CD1c-positive myeloid dendritic cell (primary cell): ENCODE data around the gene IL3.
A peak's percentile ranks its signal among the peaks of the same experiment; 100 is the strongest.

Experiments used
- DNase-seq: peaks from one replicate; pipeline ENCODE4 v3.0.0-alpha.2; 2016; ENCODE audit errors: extremely low spot score

The IL3 gene

DNA sequence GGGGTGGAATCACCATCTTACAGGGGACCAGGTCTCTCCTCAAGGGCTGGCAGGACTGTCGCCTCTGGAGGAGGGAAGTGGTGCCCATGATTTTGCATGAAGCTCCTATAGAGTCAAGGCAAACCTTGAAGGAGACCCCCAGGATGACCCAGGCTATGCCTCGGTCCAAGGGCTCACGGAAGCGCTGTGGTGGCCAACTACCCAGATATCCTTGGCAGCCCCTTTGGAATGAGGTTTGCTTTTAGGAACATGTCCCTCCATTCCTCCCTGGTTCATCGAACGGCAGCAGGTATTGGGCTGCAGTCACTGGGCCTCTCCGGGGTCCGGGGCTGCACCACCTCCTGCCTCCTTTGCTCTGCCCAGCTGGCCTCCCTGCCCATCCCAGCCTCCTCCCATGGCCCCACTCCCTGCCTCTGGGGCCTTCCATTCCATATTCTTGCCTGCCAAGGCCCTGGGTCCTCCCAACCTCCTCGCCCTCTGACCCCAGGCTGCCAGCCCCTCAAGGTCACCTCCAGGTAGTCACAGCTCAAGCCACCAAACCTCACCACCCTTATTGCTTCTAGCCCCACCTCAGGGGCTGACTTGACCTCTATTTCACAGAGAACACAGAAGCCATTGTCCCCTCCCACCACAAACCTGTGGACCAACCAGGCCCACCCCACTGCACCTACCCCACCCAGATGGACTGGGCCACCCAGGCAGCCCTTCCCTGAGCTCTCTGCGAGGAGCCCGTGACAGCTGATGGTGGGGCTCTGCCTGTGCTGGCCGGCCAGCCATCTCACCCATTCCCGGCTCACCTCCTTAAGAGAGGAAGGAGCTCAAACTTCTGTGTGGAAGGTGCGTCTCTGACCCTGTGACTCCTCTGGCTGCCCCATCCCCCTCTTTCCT is 3.6 kb upstream of the IL3 start:
- no peak for DNase-seq

DNA sequence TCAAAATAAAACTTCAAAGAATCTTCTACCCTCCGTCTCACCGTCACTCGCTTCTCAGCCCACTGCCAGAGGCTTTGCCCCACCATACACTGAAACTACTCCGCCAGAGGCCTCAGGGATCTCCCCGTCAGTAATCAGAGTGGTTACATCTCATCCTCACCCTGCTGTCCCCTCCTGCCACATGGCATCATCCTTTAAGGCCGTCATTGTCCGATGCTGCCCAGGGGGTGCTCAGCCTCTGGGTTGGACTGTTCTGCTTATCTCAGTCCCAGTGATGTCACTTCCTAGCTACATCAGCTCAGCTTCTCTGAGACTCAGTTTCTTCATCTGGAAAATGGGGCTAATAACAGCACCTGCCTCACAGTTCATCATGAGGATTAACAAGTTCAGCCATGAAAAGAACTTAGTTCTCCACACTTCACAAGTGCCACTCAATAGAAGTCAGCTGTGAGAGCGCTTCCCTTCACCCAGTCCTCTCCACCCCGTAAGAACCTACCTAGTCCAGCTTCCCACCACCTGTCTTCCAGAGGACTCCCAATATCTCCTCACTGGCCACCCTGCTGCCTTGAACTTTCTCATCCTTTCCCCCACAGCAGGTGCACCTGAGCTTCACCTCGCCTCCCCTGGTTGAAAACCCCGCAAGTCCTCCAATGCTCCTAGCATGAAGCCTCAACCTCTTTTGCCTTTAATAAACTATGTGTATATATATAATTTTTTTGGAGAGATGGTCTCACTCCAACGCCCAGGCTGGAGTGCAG is 2.8 kb upstream of the IL3 start:
- DNase-seq: no peak

DNA sequence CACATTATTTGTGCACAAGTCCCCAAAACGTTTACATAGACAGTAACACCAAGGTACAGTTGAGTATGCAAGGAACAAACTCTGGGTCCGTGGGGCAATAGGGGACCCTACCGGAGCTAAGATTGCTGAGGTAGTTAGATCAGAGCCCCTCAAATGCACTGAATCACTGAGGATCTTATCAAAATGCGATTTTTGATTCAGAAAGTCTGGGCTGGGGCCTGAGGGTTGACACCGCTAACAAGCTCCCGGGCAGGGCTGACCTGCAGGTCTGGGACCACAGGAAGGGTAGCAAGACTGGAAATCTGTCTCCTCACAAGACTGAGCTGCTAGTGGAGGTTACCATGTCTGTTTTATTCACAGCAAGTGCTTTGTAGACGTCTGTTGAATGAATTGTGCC is 1.8 kb upstream of the IL3 start:
- no peak for DNase-seq

DNA sequence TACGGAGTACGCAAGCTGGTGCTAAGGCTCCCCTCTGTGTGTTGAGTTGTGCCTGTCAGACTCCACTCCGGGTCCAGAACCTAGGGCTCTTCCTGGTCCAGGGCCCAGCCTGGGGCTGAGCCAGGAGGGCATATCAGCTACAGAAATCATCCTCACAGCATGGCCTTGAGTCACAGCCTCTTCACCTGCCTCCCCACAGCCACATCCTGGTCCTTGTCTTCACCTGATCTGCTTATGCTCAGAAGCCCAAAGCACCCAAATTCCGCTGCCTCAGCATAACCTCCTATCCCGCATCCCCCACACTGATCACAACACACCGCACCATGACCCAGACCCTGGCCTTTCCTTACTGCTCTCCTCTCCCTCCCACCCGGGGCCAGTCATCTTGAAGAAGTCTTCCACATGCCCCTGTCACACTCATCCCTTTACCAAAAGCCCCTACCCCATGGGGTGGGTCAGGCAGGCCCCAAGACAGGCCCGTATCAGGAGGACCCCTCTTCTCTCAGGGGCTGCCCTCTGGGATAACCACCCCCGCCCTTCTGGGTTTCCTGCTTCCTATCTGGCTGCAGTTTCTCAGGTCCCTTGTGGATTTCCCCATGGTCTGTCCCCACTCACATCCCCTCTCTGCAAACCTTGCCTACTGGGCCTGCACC is 1.3 kb upstream of the IL3 start:
- no peak for DNase-seq

DNA sequence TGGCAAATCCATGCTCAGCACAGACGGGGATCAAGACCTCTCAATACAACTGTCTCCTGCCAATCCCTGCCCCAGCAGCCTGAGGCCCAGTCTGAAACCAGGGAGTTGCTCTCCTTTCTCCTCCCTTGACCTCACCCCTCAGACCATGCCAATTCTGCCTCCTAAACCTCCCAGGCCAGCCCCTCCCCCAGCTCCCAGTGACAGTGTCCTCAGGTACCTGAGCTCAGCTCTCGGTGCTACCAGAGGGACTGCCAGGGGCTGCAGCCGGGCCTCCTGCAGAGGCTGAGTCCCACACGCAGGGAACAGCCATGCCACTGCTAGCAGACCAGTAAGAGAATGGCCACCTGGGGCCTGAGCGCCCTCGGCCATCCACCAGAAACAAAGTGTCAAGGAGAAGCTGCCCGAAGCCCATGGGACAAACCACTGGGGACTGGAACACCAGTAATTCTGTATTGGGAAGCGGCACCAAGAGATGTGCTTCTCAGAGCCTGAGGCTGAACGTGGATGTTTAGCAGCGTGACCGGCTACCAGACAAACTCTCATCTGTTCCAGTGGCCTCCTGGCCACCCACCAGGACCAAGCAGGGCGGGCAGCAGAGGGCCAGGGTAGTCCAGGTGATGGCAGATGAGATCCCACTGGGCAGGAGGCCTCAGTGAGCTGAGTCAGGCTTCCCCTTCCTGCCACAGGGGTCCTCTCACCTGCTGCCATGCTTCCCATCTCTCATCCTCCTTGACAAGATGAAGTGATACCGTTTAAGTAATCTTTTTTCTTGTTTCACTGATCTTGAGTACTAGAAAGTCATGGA is 557 bp upstream of the IL3 start:
- no peak for DNase-seq

DNA sequence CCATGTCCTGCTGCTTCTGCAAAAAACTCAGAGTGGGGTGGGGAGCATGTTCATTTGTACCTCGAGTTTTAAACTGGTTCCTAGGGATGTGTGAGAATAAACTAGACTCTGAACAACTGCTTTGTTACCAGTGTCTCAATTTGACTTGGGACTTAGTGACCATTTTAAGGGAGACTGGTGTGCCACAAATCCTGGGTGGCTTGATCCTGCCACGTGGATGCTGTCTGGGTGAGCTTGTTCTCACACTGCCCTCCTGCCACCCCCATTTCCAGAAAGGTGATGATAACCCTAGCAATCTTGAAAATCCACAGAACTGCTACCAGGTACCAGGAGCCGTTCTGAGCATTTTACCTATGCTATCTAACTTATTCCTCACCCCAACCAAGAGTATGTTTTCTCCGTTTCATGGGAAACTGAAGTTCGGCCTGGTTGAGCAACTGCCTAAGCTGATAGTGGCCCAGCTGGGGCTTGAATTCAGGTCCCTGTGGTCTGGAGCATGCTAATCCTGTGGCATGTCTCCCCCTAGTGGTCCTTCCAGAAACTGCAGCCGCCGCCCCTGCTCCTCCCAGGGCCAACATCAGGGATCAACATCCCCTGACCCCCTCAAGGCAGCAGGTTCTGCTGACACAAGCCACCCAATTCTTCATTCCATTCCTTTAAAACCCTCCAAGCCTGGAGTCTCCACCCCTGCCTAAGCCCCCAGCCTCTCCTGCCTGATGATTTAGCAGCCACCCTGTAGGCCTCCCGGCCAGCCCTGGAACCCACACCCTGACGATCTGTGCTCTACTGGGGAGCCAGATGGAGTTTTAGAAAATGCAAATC is 2.8 kb downstream of the IL3 start:
- peak; percentile 71 for DNase-seq

DNA sequence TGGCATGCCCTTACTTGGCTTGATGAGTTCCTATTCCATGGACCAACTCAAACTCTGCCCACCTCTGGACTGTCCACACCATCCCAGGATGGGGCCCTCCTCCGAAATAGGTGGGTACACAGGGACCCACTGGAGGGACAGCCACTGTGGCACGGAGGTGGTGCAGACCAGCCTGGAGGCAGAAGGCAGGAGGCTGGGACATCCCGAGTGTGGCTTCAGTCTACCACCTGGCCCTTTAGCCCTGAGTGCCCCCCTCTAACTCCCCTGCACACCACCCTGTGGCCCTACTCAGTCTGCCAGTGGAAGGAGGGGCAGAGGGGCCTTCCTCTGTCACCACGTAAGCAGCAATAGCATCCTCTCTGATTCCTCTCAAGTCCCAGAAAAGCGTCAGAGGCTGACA is 3.7 kb downstream of the IL3 start:
- no peak for DNase-seq

DNA sequence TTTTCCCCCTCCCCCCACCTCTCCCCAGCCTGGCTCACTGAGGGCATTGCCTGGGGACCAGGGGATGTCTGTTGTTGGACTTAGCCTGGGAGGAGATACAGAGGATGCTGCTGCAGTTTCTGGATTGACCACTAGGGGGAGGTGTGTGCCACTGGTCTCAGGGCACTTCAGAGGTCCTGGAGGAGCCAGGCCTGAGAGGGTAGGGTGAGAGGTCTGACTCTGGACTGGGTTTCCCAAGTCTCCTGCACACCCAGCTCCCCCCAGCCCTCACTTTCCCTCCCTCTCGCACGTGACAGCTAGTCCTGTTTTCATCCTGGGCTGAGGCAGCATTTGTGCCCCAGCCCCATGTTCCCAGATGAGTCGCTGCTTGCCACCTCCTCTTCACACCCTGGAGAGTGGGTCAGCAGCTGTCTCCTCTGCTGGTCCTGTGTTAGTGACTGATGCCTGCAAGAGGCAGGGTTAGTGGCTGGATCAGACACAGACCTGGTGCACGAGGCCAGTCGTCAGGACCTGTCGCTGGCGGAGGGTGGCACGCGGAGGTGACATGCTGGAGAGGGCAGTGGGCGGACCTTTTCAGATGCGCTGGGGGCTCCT is 4.4 kb downstream of the IL3 start:
- DNase-seq: peak; percentile 82

DNA sequence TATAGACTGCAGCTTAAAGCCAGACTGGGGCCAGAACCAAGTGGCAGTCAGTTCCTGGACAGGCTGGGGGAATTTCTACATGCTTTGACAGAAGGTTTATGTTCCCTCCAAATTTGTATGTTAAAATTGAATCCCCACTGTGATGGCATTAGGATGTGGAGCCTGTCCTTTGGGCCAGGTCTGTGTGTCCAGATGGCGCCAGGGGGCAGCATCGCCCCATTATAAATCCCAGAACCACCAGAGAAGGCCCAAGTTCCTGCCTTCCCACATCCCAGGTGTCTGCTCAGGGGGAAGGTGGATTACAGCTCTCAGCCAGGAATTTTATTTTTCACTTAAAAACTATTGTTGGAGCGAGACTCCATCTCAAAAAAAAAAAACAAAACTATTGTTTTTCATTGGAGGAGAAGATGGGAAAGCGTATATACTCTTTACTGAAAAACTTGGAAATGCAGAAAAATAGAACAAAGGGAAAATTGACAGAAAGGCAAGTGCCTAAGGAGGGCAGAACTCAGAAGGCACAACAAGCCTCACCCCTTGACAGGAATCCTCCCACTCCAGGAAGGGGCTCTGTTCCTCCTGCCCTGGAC is 5.0 kb downstream of the IL3 start:
- DNase-seq: peak; percentile 51

DNA sequence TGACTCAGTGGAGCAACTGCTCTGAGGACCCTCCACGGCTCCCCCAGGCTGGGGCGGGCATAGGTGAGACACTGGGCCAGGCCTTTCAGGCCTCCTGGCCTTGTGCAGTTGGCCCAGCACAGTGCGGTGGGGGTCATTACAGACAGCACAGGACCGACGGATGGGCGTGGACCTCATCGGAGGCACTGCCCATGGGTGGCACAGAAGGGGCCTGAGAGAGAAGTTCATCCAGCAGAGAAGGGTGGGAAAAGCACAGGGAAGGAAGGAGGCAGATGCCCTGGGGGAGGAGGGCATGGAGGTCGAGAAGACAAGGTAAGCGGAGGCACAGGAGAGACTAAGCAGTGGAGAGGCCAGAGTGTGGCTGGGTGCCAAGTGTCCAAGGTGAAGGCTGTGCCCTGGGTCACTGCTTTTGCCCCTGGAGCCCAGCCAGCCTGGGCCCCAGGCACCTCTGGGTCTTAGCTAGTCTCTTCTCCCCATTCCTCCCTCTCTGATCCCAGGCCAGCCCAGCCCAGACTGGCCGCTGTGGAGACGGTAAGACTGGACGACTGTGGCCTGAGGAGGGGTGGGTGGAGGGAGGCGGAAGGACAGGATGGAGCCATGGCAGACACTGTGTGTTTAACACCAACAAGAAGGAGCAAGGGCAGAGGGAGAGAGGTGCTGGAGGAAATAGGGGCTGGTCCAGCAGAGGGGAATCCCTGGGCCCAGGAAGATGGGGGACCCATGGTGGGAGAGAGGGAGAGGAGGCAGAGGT is 5.7 kb downstream of the IL3 start:
- no peak for DNase-seq

DNA sequence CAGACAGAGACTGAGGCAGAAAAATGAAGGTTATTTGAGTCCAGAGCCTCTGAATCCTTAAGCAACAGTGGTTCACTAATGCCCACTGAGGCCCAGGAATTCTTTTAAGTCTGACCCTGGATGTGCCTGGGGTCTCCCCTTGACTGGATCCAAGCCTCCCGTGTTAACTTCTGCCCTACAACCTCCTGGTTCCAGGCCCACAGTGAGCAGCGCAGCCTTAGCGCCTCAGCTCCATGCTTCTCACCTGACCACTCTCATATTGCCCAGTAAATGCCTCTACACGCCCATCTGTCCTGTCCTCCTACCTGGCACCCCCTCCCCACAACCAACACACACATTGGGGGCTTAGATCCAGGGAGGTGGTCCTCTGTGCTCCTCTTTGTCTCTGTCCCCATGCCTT is 6.4 kb downstream of the IL3 start:
- no peak for DNase-seq

DNA sequence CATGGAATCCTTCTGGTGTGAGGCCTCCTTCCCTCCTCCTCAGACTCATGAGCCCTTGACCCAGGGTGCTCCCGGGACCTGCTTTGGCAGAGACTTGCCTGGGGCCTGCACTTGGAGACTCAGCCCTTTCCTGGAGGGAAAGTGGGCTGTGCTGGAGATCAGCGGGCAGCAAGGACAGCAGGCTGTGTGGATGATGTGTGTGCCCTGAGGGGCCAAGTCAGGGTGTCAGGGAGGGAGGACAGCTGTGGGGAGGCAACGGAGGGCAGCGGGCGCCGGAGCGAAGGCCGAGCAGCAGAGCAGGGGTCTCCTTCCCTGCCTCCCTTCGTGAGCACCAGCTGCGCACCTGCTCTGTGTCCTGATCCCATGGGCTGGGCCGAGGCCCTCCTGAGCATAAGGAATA is 7.0 kb downstream of the IL3 start:
- DNase-seq: no peak

DNA sequence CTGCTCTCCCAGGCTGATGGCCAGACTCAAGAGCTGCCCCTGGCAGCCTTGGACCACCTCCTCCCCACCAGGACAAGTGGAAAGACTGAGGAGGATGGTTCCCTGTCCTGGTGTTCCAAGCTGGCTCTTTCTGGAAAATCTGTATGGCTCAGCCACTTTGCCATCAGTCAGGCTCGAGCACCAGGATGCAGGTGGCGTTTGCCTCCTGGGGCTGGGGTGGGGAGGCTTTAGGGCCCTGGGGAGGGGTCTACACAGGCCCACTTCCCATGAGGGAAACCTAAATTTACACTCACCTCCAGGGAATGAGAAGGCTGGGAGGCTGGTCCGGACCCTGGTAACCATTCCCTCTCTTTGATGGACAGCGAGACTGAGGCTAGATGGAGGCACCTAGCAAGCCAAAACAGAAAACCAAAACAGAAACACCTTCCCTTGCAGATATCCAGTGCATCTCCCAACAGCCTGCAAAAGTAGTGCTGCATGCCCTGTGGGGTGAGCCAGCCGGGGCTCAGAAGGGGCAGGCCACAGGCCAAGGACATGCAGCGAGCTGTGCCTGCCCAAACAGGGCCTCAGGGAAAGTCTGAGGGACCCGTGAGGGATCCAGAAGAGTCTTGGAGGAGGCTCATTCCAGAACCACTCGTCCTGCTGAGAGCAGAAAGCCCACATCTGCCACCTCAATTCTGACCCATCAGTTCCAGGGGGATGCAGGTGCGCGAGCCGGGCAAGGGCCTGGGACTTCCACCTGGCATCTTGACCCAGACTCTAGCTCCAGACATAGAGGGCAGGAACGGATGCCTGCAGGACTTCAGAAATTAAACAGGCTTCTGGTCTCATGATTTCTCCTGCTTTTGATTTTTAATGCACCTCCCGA is 7.7 kb downstream of the IL3 start:
- no peak for DNase-seq

DNA sequence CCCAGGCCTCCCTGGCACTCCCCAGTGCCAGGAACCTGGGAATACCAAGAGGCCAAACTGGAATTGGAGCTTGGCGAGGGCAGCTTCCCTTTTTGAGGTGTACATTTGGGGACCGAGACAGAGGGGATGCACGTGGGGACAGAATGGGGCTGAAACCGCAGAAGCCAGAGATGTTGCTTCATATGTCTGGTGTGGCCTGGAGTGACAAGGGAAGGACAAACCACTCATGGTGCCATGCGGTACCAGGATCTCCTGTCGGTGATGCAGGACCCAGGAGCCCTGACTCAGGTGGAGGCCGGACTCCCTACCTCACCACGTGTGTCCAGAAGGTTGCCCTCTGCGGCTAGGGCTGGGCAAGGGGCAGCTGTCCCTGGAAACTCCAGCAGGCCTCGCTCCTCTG is 9.1 kb downstream of the IL3 start:
- peak; percentile 32 for DNase-seq

DNA sequence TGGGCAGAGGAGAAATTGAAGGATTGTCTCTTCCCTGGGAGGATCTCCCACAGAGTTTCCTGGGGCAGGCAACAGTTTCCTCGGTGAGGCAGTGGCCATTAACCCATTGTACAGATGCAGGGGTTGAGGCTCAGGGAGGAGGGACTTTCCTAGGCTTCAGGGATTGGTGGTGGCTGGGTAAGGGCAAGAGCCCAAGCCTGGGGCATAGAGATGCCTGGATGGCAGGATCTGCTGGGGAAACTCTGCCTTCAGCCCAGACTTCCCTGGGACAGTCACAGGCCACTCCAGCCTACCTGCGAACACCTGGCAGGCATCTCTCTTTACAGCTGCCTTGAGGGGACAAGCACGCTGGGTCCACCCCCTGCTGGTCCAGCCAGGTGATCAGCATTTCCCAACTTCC is 9.5 kb downstream of the IL3 start:
- no peak for DNase-seq

DNA sequence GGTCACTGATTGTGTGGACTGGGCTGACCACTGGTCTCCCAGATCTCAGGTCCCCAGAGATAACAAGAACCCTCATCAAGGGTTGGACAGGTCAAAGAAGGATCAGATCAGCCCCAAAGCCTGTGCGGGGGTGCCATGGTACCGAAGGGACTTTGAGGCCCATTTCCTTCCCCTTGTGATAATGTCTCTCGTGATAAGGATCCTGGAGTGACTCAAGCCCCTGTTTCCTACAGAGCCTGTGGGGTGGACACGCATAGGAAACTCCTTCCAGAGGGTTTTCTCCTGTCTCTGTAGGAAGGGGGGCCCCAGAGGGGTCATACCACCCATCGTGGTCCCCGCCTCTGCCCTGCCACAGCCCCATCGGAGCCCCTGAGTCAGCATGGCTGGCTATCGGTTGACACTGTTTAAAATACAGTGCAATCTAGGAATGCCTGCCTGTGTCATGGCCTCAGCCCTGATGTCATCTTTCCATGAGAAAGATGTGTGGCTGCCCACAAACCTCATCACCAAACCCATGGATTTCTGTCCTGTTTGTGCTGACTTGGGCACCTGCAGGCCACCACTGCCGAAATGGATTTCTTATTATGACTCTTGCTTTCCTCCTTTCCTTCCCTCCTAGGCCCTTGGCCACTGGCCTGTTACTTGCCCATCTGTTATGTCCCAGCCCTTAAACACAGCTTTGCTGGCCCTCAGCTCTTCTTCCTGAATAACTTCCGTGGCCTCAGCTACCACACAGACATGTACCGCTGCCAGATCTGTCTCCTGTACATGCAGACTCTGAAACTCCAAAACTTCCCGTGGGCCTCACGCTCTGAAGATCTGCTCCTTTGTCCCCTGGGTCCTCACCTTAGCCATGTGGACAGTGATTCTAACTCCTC is 10.2 kb downstream of the IL3 start:
- peak; percentile 36 for DNase-seq

DNA sequence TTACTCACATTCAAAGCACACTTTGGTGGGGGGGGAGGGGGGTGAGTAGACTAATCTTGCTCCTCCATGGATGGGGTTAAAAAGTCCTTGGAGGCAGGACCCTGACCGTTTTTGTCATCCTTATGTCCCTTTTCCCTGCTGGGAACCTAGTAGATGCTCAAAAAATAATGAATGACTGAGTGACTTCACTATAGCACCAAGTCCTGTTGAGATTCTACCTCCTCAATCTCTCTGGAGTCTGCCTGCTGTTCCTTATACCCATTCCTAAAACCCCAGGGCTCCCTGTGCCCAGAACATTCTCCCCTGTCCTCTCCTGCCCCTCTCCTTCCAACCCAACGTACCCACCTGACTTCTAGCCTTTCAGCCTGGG is 10.9 kb downstream of the IL3 start:
- DNase-seq: no peak

DNA sequence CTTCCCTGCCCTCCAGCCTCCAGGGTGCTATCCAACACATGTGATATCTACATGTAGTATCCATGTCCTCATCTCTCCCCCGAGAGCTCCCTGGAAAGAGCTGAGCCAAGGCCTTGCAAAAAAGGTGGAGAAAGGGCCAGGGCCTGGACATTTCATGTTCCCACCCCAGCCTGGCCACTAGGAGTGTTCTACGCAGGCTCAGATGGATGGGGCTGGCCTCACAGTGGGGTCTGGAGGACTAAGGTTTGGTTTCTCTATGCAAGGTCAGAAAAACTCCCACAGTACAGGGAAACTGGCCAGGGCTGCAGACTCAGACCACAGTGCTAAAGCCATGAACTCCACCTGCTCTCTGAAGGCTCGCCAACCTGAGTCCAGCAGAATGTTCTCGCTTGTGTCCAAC is 11.6 kb downstream of the IL3 start:
- no peak for DNase-seq
